HG03095 (cell line): ENCODE measurements around the gene C16orf78.

Source experiments
- ATAC-seq: cut with Tn5 transposase; IDR thresholded peaks from one replicate; pipeline ENCODE4 v1.9.1; 2021; ENCODE audit warnings: moderate library complexity; ENCODE audit not compliant: unreplicated experiment

Gene C16orf78

DNA sequence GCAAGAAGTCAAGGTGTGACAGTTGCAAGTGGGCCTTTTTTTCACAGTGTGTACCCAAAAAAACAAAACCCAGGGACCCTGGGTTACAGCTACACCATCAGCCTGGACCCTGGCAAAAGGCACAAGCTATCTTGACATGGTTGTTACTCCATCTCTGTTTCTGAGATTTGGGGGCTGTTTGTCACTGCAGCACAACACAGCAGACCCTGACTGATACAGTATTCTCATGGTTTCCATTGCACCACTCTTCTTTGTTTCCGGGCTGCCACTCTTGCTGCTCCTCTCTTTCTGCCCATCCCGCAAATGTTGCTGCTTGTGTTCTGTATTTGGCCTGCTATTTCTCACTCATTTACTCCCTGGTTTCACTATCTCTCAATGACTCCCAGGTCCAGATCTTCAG, 55.2 kb downstream of the C16orf78 start:
- ATAC-seq, result no peak

DNA sequence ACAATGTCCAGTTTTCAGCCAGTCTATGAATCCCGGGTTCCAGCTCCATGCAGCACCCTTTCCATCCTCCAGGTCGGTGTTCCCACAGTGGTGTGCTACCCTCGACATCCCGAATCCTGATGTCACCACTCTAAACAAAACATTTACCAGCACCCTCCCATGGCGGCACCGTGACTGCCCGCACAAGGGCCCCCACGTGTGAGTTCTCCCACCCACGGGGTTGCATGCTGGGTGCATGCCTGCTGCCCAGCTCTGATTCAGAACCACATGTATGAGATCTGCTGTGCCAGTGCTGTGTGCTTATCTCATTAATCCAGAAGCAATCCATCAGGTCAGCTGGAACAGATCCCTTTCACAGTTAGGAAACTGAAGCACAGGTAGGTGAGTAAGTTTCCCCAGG, 57.4 kb downstream of the C16orf78 start:
- ATAC-seq, result no peak

DNA sequence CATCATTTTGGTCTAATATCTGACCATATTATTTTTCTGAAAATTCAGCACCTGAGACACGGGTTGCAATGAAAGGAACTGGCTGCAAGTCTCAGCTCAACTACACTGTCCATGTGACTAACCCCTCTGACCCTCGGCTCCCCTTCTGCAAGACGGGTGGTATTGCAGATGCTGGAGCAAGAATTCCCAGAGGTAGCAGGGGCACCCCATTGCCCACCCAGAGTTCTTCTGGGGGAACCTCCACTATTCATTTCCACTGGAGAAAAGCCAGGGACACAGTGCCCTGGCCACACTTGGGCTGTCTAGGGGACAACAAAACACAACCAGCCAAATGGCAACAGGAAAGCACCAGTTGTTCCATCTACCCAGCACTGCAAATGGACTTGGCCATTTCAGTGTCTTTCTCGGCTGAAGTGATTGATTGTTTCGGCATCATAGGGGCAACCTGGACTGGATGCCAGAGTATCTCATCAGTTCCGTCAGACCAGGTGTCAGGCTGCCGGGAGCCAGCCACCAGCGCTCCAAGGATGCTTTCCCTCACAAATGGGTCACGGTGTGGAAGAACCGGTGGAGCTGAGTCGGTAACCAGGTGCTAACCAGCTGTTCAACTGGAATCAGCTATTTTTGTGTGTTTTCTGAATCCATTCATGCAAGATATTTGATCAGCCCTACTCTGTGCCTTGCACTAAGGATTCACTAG, 58.1 kb downstream of the C16orf78 start:
- no peak for ATAC-seq

DNA sequence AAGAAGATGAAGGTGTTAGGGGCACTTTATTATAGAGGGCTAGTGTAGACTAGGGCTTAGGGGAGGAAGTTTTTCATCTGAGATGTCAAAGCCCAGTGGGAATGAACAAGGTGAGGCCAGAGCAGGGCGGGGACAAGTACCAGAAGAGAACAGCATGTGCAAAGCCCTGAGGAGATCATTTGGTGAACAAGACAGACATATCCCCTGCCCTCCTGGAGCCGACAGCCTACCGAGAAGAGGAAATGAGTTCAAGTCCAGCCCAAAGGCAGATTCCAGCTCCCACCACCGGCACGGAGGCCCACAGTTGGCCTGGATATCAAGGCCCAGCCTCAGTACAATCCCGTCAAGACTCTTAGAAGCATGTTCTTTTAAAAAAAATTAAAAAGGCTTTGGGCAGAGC, 61.1 kb downstream of the C16orf78 start:
- ATAC-seq, result no peak

DNA sequence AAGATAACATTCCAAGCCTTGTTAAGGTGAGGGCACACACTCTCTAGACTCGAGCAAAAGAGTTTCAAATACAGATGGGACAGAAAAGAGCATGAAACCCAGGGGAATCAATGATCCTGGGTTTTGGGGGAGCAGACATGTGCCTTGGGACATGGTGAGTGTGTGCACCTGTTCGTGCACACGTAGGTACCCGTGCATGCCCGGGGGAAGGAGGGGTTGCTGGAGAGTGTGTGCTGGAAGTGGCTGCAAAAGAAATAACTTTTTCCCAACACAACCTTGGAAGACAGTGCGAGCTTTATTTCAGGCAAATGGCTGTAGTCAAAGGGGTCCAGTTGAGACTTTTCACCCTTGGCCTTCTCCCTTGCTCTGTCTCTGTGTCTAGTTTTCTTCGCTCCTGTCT, 62.6 kb downstream of the C16orf78 start:
- ATAC-seq, result no peak

DNA sequence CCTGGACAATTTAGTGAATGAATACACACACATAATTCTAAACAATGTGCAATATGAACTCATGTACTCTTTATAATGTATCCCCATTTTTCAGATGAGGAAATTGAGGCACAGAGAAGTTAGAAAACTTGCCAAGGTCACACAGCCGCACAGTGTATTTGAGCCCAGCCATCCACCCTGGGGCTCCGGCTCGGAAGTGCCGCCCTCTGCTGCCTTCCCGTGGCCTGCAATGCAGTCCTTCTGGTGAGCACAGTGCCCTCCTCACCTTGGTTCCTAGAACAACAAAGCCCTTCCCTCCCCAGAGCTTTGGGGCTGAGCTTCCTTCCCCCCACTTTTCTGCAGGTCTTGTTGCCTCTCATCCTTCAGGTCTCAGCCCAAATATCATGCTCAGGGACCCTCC, 63.7 kb downstream of the C16orf78 start:
- ATAC-seq, result no peak

DNA sequence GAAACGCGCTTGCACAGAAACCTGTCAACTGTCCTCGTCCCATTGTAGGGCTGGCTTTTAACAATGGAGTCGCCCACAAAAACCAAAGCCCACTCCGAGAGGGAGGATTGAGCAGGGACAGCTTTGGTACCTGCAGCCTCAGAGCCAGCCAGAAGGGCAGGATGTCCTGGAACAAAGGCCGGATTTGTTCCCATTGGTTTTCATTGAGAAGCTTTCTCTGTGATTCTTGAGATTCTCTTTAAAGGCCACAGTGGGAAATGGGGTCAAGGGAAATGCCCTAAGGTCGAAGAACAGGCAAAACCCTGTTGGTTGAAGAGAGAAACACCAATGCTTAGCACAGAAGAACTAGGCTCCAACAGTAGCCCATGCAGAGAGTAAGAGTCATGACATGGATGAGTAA, 65.4 kb downstream of the C16orf78 start:
- no peak for ATAC-seq

DNA sequence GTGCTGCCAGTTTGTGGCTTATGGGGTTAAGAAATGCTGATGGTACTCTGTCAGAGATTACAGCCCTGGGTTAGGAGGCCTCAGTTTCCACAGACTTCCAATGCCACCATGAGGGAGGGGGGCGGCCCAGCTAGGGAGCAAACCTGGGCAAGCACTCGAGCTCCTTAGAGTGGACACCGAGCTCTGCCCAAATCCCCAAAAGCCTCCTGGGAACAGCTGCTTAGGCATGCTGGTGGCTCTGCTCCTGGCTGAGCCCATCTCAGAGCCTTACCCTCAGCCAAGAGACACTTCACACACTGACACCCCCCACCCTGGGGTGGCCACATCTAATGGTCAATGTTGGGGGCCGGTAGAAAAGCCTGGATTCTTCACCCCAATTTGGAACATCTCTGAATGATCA, 66.1 kb downstream of the C16orf78 start:
- ATAC-seq, result no peak

DNA sequence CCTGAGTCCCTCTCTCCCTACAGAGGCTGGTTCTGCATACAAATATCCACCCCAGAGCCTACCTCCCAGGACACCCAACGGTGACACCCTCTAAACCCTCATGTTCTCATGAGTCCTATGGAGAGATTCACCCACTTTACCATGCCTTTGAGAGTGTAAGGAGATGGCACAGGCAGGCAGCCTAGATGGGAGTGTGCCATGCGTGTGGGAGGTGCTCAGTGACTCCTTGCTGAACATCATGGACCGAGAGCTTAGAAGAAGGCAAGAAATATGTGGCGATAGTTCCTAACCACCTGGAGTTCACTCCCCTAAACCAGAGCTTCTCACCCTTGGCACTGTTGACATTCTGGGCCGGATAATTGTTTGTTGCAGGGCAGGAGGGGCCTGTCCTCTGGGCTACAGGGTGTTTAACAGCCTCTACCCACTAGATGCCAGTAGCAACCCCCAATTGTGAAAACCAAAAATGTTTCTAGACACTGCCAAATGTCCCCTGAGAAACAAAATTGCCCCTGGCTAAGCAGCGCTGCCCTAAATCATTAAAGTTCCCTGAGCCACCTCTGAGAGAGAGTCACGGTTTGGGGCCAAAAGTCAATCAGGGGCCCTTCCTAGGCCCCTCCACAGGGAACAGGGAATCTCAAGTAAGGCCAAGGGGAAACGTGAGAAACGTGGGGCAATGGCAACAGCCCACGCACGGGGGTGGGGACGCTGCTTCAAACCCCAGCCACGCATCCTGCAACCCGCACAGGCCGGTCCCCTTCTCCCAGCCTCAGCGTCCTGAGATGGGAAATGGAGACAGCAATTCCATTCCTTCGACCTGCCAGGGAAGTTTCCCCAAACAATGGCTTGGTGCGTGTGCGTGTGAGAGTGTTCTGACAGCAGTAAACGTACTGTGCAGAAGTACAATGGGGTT, 66.8 kb downstream of the C16orf78 start:
- ATAC-seq, result no peak

DNA sequence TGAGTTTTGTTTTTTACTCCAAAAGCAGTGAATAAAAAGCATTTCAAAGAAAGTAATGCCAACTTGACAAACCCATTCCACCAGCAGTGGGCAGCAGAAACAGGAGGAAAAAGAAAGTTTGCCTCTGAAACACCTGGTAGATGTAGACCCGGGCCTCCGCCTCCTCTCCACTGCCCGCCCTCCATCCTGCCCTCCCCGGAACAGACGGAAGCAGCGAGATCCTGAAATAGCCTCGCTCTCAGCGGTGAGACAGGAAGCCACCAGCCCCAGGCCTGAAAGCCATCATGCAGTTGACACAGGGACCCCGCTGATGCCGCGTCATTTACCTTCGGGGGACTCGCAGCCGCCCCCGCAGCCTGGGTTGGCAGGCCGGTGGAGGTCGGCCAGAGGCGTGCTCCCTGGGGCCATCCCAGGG, 67.8 kb downstream of the C16orf78 start:
- ATAC-seq, result peak; percentile 99

DNA sequence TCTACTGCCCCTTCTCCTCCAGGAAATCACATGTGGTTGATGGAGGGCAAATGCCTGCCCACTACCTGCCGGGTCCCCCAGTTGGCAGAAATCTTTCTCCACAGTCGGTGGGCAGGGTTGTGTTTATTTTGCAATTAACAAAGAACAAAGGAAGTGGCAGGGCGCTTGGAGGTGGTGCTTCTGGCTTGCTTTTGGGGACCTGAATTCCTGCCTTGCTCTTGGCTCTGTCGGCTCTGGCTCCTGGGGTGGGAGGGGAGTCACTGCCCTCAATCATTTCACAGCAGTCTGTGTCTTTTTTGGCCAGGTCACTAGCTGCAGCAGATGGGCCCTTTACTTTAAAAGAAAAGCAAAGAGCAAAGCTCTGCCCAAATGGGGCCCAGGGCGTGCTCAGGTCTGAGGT, 69.2 kb downstream of the C16orf78 start:
- ATAC-seq, result no peak

DNA sequence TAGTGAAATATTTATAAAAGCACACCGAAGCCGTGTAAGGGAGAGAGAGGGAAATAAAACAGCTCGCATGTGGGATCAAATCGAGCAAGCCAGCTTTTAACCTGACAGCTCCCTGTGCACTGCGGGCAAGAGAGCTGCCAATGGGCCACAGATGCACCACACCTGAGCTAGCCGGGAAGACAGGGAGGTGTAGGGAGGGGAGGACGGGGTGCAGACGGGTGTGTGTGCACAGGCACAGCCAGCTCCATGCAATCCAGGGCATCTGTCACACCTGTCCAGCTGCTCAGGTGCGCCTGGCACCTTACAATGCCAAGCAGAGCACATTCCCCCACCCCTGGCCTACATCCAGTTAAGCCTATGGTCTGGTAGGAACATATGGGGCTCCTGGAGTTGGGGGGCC, 70.0 kb downstream of the C16orf78 start:
- no peak for ATAC-seq

DNA sequence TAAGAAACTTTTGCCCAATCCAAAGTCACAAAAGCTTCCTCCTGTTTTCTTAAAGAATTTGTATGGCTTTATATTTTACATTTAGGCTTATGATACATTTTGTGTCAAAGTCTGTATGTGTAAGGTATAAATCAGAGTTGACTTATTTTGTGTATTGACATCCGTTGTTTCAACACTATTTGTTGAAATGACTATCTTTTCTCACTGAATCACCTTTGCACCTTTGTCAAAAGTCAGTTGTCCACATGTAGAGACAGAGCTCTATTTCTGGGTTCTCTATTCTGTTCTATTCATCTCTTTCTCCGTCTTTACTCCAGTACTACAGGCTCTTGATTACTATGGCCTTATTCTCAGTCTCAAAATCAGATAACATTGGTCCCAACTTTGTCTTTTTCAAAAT, 73.2 kb downstream of the C16orf78 start:
- no peak for ATAC-seq
